Measurements from ENCODE around the gene PLCB1.

DNA sequence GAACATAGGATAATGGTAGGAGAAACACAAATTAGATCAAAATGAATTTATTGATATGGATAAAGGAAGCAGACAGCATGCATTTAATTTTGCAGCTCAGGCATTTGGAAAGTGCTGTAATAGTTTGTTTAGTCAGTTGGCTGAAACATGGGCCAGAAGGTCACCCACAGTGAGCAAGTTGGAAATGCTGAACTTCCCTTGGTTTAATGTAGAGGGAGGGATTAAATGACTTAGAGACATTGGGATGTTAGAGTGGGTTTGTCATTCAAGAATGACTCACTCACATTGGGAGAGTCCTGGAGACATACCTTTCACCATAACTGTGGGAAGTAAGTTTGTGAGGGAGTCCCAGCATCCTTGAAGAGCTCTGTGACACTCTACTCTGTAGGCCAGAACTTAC is 705.3 kb downstream of the PLCB1 start:
- TF ChIP-seq, protein P1, sequence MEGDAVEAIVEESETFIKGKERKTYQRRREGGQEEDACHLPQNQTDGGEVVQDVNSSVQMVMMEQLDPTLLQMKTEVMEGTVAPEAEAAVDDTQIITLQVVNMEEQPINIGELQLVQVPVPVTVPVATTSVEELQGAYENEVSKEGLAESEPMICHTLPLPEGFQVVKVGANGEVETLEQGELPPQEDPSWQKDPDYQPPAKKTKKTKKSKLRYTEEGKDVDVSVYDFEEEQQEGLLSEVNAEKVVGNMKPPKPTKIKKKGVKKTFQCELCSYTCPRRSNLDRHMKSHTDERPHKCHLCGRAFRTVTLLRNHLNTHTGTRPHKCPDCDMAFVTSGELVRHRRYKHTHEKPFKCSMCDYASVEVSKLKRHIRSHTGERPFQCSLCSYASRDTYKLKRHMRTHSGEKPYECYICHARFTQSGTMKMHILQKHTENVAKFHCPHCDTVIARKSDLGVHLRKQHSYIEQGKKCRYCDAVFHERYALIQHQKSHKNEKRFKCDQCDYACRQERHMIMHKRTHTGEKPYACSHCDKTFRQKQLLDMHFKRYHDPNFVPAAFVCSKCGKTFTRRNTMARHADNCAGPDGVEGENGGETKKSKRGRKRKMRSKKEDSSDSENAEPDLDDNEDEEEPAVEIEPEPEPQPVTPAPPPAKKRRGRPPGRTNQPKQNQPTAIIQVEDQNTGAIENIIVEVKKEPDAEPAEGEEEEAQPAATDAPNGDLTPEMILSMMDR (IDR thresholded peaks at IDR 0.05; ENCODE audit: poor library complexity): no peak
- TF ChIP-seq EZH2 (IDR thresholded peaks at IDR 0.05; ENCODE audit: borderline replicate concordance) (no peak), EZH2phosphoT487 (IDR thresholded peaks at IDR 0.05; ENCODE audit: low read depth, severe bottlenecking, unreplicated experiment) (no peak)

All from hepatocyte (in vitro differentiated cells).